ENCODE data around the gene CSH2. TPM values are rescaled to one million over a fixed set of nuclear protein-coding genes. Genes with fewer than 3 reads are reported as not detected.

CSH2 gene
- total RNA-seq, 1 experiment from 2014 or later: not detected

DNA sequence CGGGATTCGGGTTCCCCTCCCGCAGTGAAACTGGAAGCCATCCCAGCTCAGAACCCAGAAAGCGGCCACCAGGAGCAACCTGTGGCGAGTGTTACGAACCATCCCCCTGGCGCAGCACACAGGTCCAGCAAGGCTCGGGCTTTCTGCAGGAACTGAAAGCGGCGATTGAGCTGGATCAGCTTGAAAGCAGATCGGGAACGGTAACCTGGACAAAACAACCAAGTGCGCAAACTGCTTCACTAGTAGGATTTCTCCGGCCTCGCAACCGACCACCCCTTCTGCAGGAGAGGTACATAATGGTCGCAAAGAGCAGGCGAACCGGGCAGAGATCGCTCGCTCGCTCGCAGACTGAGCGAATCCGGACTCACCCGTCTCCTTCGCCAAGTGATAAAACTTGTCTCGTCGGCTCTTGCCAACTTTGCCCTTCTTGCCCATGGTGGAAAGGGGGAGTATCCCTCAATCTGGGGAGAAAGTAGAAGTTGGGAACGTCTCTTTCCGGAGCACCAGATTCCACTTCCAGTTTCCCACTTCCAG, 46.9 kb downstream of the CSH2 start:
- no peak for DNase-seq

More for the DNA sequence above, 46.9 kb downstream of the CSH2 start:
- H2AK5ac ChIP-seq (ENCODE audit: insufficient read length, low read length): no peak overlapping the region
- H2BK20ac ChIP-seq (ENCODE audit: low read depth, low read length, poor library complexity, severe bottlenecking): no peak overlapping the region
- H3T11ph ChIP-seq (ENCODE audit: low read length): no peak overlapping the region
- H4K91ac ChIP-seq (ENCODE audit: insufficient read length, low read depth, low read length): no peak overlapping the region
- H3K9ac ChIP-seq (ENCODE audit: extremely low read depth, insufficient read length, low read length): peak overlapping the region; percentile 88
- no peaks in the 10 kb centered on the region for H3K27me3 ChIP-seq (ENCODE audit: insufficient read depth, low read length)
- no peak overlapping the region for H2BK120ac ChIP-seq (ENCODE audit: low read depth, low read length, poor library complexity, severe bottlenecking)
- WGBS (ENCODE audit: extremely low coverage, insufficient read length, low lambda C conversion rate): no CpG with 5 or more reads among the region's 31 CpGs
- H3K4me2 ChIP-seq (ENCODE audit: insufficient read depth, insufficient read length, low read length): peak overlapping the region; percentile 69
- H3K79me2 ChIP-seq (ENCODE audit: insufficient read depth, low read length): peaks cover 8% of the 10 kb centered on the region; the same call in 1 of the 2 replicates
- H3K4ac ChIP-seq (ENCODE audit: low read depth, low read length): no peak overlapping the region
- no peak overlapping the region for H2BK15ac ChIP-seq (ENCODE audit: low read depth, low read length)
- no peak overlapping the region for H2AFZ ChIP-seq (ENCODE audit: low read length)
- Mint-ChIP-seq H3K27ac (peak overlapping the region; percentile 100), H3K36me3 (ENCODE audit: insufficient read depth in 1 of 3, low read depth in 3 of 3) (peaks cover 70 to 96% (median 76%) of the 10 kb centered on the region in 3 experiments), H3K4me3 (peak overlapping the region; percentile 99 to 100), H3K27me3 (ENCODE audit: low read depth) (no peaks in the 10 kb centered on the region; the same call in 1 of the 2 replicates), H3K9me3 (no peaks in the 10 kb centered on the region; a peak in 1 of 5 replicates), H3K4me1 (peaks cover 12 to 16% of the 10 kb centered on the region in 2 experiments)
- no peak overlapping the region for H3K23ac ChIP-seq (ENCODE audit: insufficient read length, low read depth, low read length)
- H3K79me1 ChIP-seq (ENCODE audit: insufficient read depth, low read depth, low read length, poor library complexity, severe bottlenecking): peaks cover 3% of the 10 kb centered on the region
- no peak overlapping the region for H2BK5ac ChIP-seq (ENCODE audit: insufficient read length, low read length)
- no peaks in the 10 kb centered on the region for H4K20me1 ChIP-seq (ENCODE audit: control insufficient read depth, insufficient read depth, insufficient read length)
- H4K8ac ChIP-seq (replicated peaks; ENCODE audit: insufficient read length, low read depth, low read length): no peak overlapping the region
- TF ChIP-seq, protein P1, sequence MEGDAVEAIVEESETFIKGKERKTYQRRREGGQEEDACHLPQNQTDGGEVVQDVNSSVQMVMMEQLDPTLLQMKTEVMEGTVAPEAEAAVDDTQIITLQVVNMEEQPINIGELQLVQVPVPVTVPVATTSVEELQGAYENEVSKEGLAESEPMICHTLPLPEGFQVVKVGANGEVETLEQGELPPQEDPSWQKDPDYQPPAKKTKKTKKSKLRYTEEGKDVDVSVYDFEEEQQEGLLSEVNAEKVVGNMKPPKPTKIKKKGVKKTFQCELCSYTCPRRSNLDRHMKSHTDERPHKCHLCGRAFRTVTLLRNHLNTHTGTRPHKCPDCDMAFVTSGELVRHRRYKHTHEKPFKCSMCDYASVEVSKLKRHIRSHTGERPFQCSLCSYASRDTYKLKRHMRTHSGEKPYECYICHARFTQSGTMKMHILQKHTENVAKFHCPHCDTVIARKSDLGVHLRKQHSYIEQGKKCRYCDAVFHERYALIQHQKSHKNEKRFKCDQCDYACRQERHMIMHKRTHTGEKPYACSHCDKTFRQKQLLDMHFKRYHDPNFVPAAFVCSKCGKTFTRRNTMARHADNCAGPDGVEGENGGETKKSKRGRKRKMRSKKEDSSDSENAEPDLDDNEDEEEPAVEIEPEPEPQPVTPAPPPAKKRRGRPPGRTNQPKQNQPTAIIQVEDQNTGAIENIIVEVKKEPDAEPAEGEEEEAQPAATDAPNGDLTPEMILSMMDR (conservative IDR thresholded peaks at IDR 0.05): no peak
- no peak overlapping the region for H4K5ac ChIP-seq (ENCODE audit: insufficient read length, low read depth, low read length)
- no peak overlapping the region for H3K18ac ChIP-seq (ENCODE audit: insufficient read length, low read depth, low read length)
- H3K27ac ChIP-seq (ENCODE audit: insufficient read length, low read depth, low read length): no peak overlapping the region
- H3K4me1 ChIP-seq (ENCODE audit: insufficient read depth, low read length): no peaks in the 10 kb centered on the region
- H3K56ac ChIP-seq (ENCODE audit: insufficient read length, low read depth, low read length): no peak overlapping the region
- H3K9me3 ChIP-seq (ENCODE audit: control insufficient read depth, low read depth, low read length): no peaks in the 10 kb centered on the region
- H2BK12ac ChIP-seq (ENCODE audit: insufficient read length, low read depth, low read length): no peak overlapping the region
- peaks cover 6% of the 10 kb centered on the region for H3K23me2 ChIP-seq (ENCODE audit: insufficient read length, low read depth, low read length, poor library complexity, severe bottlenecking)
- no peak overlapping the region for H3K14ac ChIP-seq (ENCODE audit: insufficient read depth, low read length)

All from H9 (cell line).